Astrocyte of the cerebellum (primary cell): ENCODE data around the gene KLK1.
A peak's percentile ranks its signal among the peaks of the same experiment; 100 is the strongest.
"Not testable (repeated sequence)": the region's sequence is repeated elsewhere in the genome, so short reads cannot be mapped to it uniquely, and the experiment has no call there.

ENCODE experiments used
- DNase-seq: peaks from one replicate; pipeline ENCODE4 v3.0.0-alpha.2; 2011; ENCODE audit warnings: low read depth
- H3K4me3 ChIP-seq: 2 replicates; pipeline ENCODE4 v1.5.1; 2011; ENCODE audit warnings: mild to moderate bottlenecking, low read depth, low read length, moderate library complexity
- CTCF ChIP-seq: IDR thresholded peaks from 2 replicates; pipeline ENCODE4 v1.5.1; 2012; ENCODE audit warnings: low read length, low read depth, moderate library complexity, mild to moderate bottlenecking; ENCODE audit errors: missing control alignments
- in situ Hi-C: cut with HindIII; loops from 2 replicates; pipeline ENCODE4 v1.10.0; 2017; ENCODE audit warnings: low sequenced_read_pairs

Gene KLK1

GRCh38 chr19:50818859-50819472 is 4.6 kb downstream of the KLK1 start:
- in situ Hi-C loops: no loop called here
- no peak overlapping the region for H3K4me3 ChIP-seq
- no peak for DNase-seq
- TF ChIP-seq CTCF: no peak

- in situ Hi-C loops: no loop called here
- TF ChIP-seq CTCF: no peak
- peak overlapping the region; percentile 24 for H3K4me3 ChIP-seq
- no peak for DNase-seq
These were observed 5.4 kb downstream of the KLK1 start for GRCh38 chr19:50817941-50818858.

GRCh38 chr19:50815439-50815838 is 8.1 kb downstream of the KLK1 start:
- no peak for TF ChIP-seq CTCF
- H3K4me3 ChIP-seq: no peak overlapping the region
- in situ Hi-C loops: no loop called here
- DNase-seq: no peak

GRCh38 chr19:50814883-50815282 is 8.7 kb downstream of the KLK1 start:
- DNase-seq: no peak
- H3K4me3 ChIP-seq: no peak overlapping the region
- TF ChIP-seq CTCF: no peak
- in situ Hi-C loops: no loop called here

GRCh38 chr19:50812474-50812873 is 11.1 kb downstream of the KLK1 start:
- in situ Hi-C loops: no loop called here
- no peak for DNase-seq
- no peak overlapping the region for H3K4me3 ChIP-seq
- TF ChIP-seq CTCF: no peak

GRCh38 chr19:50811622-50812238 is 11.9 kb downstream of the KLK1 start:
- DNase-seq, in situ Hi-C loops, H3K4me3 ChIP-seq: not testable (repeated sequence)

- DNase-seq: no peak
- in situ Hi-C loops: no loop called here
- H3K4me3 ChIP-seq: no peak overlapping the region
- TF ChIP-seq CTCF: no peak
These were observed 14.7 kb downstream of the KLK1 start for GRCh38 chr19:50808856-50809255.
